ENCODE results near the gene LAMP5.

DNA sequence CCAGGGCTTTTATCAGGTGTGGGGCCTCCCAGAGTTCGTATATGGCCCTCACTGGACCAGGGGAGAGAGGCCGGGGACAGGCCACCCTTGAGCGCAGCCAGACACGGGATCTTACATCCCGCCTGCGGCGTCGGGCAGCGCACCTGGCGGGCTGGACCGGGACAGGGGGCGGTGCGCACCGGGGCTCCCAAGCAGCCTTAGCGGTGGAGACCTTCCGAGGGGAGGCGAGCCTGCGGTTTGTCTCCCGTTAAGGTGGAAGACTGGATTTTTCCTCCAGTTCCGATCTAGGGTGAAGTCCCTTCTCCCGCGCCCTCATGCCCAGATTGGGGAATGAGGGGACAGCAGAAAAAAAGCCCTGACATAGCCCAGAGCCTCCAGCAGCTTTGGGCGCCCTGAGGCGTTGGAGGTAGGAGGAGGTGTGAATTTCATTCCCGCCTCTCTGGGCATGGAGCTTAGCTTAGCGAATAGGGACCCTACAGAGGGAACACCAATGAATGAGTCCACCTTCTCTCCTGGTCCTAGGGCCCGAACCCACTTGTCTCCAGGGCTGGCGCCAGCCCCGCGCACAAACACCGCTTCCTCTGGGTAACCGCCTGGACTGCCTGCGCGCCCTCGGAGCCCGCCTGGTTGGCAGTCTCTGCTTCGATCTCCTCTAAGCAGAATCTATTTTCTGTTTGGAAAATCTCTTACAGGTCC is 6.7 kb upstream of the LAMP5 start:
- TF ChIP-seq POLR2A (IDR thresholded peaks at IDR 0.05): no peak
- TF ChIP-seq, protein P1, sequence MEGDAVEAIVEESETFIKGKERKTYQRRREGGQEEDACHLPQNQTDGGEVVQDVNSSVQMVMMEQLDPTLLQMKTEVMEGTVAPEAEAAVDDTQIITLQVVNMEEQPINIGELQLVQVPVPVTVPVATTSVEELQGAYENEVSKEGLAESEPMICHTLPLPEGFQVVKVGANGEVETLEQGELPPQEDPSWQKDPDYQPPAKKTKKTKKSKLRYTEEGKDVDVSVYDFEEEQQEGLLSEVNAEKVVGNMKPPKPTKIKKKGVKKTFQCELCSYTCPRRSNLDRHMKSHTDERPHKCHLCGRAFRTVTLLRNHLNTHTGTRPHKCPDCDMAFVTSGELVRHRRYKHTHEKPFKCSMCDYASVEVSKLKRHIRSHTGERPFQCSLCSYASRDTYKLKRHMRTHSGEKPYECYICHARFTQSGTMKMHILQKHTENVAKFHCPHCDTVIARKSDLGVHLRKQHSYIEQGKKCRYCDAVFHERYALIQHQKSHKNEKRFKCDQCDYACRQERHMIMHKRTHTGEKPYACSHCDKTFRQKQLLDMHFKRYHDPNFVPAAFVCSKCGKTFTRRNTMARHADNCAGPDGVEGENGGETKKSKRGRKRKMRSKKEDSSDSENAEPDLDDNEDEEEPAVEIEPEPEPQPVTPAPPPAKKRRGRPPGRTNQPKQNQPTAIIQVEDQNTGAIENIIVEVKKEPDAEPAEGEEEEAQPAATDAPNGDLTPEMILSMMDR (IDR thresholded peaks at IDR 0.05): no peak
